ENCODE measurements around the gene PRAME. TPM values are rescaled to one million over a fixed set of nuclear protein-coding genes. Genes with fewer than 3 reads are reported as not detected.
A peak's percentile ranks its signal among the peaks of the same experiment; 100 is the strongest.

Gene PRAME
- total RNA-seq, 1 experiment from 2014 or later: 68.4 TPM

DNA sequence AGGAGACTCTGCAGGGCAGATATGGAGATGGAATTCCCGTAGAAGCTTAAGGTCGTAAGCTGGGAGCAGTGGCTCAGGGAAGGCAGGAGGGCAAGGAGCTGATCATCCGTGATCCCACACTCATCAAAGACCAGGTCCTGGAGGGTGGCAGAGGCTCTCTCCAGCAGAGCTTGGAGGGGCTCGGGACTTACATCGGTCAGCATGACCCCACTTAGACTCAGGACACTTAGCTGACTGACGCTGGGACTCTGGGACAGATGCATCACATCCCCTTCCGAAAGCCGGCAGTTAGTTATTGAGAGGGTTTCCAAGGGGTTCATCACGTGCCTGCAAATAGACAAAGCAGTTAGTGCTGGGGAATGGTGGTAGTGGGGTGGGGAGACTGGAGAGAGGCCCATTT, 10.7 kb downstream of the PRAME start:
- ATAC-seq: no peak
- CTCF ChIA-PET: no interaction called here
- in situ Hi-C loops (cut with HindIII; ENCODE audit: low pct_unique_long_range_greater_than_20kb, low sequenced_read_pairs) (no loop called here), intact Hi-C loops (cut with micrococcal nuclease; ENCODE audit: unreplicated experiment) (no loop called here)
- Histone ChIP-seq H3K9me3 (ENCODE audit: control insufficient read depth, insufficient read depth, low read depth, low read length) (no peaks in the 10 kb centered on the region), H3K27me3 (ENCODE audit: control insufficient read depth, insufficient read depth, low read length) (no peaks in the 10 kb centered on the region), H3K27ac (ENCODE audit: low read length) (no peak overlapping the region), H3K4me3 (ENCODE audit: low read depth in 2 of 2, low read length in 2 of 2) (no peak overlapping the region), H3K36me3 (ENCODE audit: control insufficient read depth, insufficient read depth, low read length) (peaks cover 11% of the 10 kb centered on the region), H3K4me1 (ENCODE audit: control insufficient read depth, insufficient read depth, low read length) (no peaks in the 10 kb centered on the region; the same call in 1 of the 2 replicates)
- TF ChIP-seq TCF7L2 (IDR thresholded peaks at IDR 0.05; ENCODE audit: low read depth, low read length): no peak
- no peak for TF ChIP-seq SIN3A (IDR thresholded peaks at IDR 0.05; ENCODE audit: borderline replicate concordance, insufficient read depth, low read depth, low read length)
- TF ChIP-seq, protein P1, sequence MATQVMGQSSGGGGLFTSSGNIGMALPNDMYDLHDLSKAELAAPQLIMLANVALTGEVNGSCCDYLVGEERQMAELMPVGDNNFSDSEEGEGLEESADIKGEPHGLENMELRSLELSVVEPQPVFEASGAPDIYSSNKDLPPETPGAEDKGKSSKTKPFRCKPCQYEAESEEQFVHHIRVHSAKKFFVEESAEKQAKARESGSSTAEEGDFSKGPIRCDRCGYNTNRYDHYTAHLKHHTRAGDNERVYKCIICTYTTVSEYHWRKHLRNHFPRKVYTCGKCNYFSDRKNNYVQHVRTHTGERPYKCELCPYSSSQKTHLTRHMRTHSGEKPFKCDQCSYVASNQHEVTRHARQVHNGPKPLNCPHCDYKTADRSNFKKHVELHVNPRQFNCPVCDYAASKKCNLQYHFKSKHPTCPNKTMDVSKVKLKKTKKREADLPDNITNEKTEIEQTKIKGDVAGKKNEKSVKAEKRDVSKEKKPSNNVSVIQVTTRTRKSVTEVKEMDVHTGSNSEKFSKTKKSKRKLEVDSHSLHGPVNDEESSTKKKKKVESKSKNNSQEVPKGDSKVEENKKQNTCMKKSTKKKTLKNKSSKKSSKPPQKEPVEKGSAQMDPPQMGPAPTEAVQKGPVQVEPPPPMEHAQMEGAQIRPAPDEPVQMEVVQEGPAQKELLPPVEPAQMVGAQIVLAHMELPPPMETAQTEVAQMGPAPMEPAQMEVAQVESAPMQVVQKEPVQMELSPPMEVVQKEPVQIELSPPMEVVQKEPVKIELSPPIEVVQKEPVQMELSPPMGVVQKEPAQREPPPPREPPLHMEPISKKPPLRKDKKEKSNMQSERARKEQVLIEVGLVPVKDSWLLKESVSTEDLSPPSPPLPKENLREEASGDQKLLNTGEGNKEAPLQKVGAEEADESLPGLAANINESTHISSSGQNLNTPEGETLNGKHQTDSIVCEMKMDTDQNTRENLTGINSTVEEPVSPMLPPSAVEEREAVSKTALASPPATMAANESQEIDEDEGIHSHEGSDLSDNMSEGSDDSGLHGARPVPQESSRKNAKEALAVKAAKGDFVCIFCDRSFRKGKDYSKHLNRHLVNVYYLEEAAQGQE (IDR thresholded peaks at IDR 0.05; ENCODE audit: insufficient read depth in 1 of 2, low read depth in 2 of 2, low read length in 1 of 2): no peak
- TF ChIP-seq, protein P2, sequence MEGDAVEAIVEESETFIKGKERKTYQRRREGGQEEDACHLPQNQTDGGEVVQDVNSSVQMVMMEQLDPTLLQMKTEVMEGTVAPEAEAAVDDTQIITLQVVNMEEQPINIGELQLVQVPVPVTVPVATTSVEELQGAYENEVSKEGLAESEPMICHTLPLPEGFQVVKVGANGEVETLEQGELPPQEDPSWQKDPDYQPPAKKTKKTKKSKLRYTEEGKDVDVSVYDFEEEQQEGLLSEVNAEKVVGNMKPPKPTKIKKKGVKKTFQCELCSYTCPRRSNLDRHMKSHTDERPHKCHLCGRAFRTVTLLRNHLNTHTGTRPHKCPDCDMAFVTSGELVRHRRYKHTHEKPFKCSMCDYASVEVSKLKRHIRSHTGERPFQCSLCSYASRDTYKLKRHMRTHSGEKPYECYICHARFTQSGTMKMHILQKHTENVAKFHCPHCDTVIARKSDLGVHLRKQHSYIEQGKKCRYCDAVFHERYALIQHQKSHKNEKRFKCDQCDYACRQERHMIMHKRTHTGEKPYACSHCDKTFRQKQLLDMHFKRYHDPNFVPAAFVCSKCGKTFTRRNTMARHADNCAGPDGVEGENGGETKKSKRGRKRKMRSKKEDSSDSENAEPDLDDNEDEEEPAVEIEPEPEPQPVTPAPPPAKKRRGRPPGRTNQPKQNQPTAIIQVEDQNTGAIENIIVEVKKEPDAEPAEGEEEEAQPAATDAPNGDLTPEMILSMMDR (IDR thresholded peaks at IDR 0.05): no peak
- TF ChIP-seq POLR2AphosphoS5 (IDR thresholded peaks at IDR 0.05; ENCODE audit: low read depth, low read length): no peak
- no peak for DNase-seq (ENCODE audit: low read depth, low spot score)
- no TSS peak for BruUV-seq (replicated peaks)
- POLR2A ChIA-PET: no interaction called here

DNA sequence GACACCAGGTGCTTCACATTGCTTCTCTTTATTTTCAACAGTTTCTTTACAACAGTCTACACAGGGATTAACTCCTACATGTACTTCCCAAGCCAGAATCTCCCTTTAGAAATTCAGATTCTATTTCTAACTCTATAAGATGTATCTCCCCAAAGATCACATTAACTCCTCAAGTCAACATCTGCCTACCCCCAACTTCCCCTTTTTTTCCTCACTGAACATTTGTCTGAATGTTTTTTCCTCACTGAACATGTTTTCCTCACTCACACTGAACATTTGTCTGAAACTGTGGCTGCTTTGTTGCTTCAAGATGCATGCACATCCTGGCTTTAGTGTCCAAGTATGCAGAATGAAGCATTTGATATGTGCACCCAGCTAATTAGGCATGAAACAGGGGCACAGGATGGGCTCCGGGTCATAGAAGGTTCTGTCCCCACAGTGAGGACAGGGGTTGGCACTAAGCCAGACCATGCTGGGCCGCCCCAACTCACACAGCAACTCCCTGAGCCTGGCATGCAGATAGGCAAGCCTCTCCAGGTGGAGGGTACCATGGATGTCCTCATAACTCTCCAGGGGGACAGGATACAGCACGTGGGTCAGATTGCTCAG, 11.3 kb downstream of the PRAME start:
- no peak overlapping the region for H3K27ac ChIP-seq (ENCODE audit: low read length)
- intact Hi-C loops (cut with micrococcal nuclease; ENCODE audit: unreplicated experiment) (no loop called here), in situ Hi-C loops (cut with HindIII; ENCODE audit: low pct_unique_long_range_greater_than_20kb, low sequenced_read_pairs) (no loop called here)
- H3K36me3 ChIP-seq (ENCODE audit: control insufficient read depth, insufficient read depth, low read length): peaks cover 11% of the 10 kb centered on the region
- BruUV-seq (replicated peaks): TSS peak; percentile 48
- no peaks in the 10 kb centered on the region for H3K27me3 ChIP-seq (ENCODE audit: control insufficient read depth, insufficient read depth, low read length)
- H3K4me1 ChIP-seq (ENCODE audit: control insufficient read depth, insufficient read depth, low read length): no peaks in the 10 kb centered on the region
- ATAC-seq (no peak), DNase-seq (ENCODE audit: low read depth, low spot score) (no peak)
- POLR2A ChIA-PET: no interaction called here
- CTCF ChIA-PET: no interaction called here
- TF ChIP-seq TCF7L2 (IDR thresholded peaks at IDR 0.05; ENCODE audit: low read depth, low read length): no peak
- TF ChIP-seq POLR2AphosphoS5 (IDR thresholded peaks at IDR 0.05; ENCODE audit: low read depth, low read length): no peak
- TF ChIP-seq, protein P1 (IDR thresholded peaks at IDR 0.05; ENCODE audit: insufficient read depth in 1 of 2, low read depth in 2 of 2, low read length in 1 of 2): no peak
- TF ChIP-seq, protein P2 (IDR thresholded peaks at IDR 0.05): no peak
- no peak for TF ChIP-seq SIN3A (IDR thresholded peaks at IDR 0.05; ENCODE audit: borderline replicate concordance, insufficient read depth, low read depth, low read length)
- H3K9me3 ChIP-seq (ENCODE audit: control insufficient read depth, insufficient read depth, low read depth, low read length): no peaks in the 10 kb centered on the region
- H3K4me3 ChIP-seq (ENCODE audit: low read depth in 2 of 2, low read length in 2 of 2): no peak overlapping the region

Data from Panc1 (cell line).